Measurements from ENCODE around the gene SARS1.

DNA sequence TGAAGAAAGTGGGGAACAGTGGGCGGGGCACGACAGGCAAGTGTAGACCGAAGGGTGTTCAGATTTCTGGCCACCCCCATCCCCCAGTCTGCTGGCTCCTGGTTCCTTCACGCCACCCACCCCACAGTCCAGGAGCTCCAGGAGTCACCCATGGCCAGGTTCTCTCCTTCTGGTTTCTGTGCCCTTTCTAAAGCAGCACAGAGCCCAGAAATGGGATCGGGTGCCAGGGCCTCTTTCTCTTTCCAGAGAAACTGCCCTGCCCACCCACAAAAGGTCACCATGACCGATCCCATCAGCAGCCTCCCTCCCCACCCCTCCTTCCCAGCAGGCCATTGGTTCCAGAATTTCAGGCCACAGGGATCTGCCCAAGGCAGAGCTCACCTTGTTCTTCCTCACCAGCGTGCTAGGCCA is 32.4 kb downstream of the SARS1 start:
- TF ChIP-seq EZH2 (IDR thresholded peaks at IDR 0.05; ENCODE audit: low read length, missing control alignments), result no peak
- no peak for TF ChIP-seq CTCF (conservative IDR thresholded peaks at IDR 0.05 in 1 of 2, IDR thresholded peaks at IDR 0.05 in 1 of 2; ENCODE audit: low read depth in 1 of 2, low read length in 2 of 2)
